ENCODE results near the gene HOXA3. TPM values are rescaled to one million over a fixed set of nuclear protein-coding genes. Genes with fewer than 3 reads are reported as not detected.

HOXA3 gene
- total RNA-seq, 1 experiment from 2014 or later: 50.5 TPM

GRCh38 chr7:27064159-27064558 lies 88.2 kb downstream of the HOXA3 start:
- Histone ChIP-seq H3K36me3 (ENCODE audit: low read depth) (no peaks in the 10 kb centered on the region), H4K20me1 (ENCODE audit: insufficient read depth) (no peaks in the 10 kb centered on the region), H3F3A (ENCODE audit: insufficient read depth, low read depth) (peaks cover 32% of the 10 kb centered on the region), H3K9me2 (ENCODE audit: insufficient read depth) (no peaks in the 10 kb centered on the region), H3K4me3 (no peak overlapping the region), H3K79me2 (ENCODE audit: low read depth) (no peaks in the 10 kb centered on the region), H3K9me3 (ENCODE audit: insufficient read depth, low read depth) (no peaks in the 10 kb centered on the region), H3K4me2 (peak overlapping the region; percentile 21; the same call in 1 of the 2 replicates), H3K27ac (peak overlapping the region; percentile 24), H2AFZ (no peak overlapping the region), H3K4me1 (replicated peaks; ENCODE audit: insufficient read depth) (peaks cover 52% of the 10 kb centered on the region), H3K27me3 (ENCODE audit: insufficient read depth, low read depth) (no peaks in the 10 kb centered on the region)
- no TSS peak for BruUV-seq (replicated peaks)
- POLR2A ChIA-PET (ENCODE audit: unreplicated experiment): interaction anchor here (0.6 to 0.7 kb wide), 2 partner anchors 19 to 200 kb away, joined by 5 to 6 read pairs; partner anchors contain the start of gene SKAP2
- CTCF ChIA-PET: interaction anchor here (0.6 kb wide), 2 partner anchors 32 to 800 kb away, joined by 3 to 4 read pairs; no protein-coding TSS in a partner anchor
- DNase-seq: no peak
- intact Hi-C loops (cut with micrococcal nuclease; ENCODE audit: unreplicated experiment): no loop called here
- TF ChIP-seq EZH2 (IDR thresholded peaks at IDR 0.05; ENCODE audit: low read depth) (no peak), CTCF (conservative IDR thresholded peaks at IDR 0.05) (no peak)

GRCh38 chr7:27062946-27063345 lies 89.4 kb downstream of the HOXA3 start:
- CTCF ChIA-PET: no interaction called here
- Histone ChIP-seq H3F3A (ENCODE audit: insufficient read depth, low read depth) (peaks cover 32% of the 10 kb centered on the region), H3K9me3 (ENCODE audit: insufficient read depth, low read depth) (no peaks in the 10 kb centered on the region), H3K4me3 (no peak overlapping the region), H3K79me2 (ENCODE audit: low read depth) (no peaks in the 10 kb centered on the region), H2AFZ (peak overlapping the region; percentile 18; the same call in 1 of the 2 replicates), H3K4me1 (replicated peaks; ENCODE audit: insufficient read depth) (peaks cover 41% of the 10 kb centered on the region), H3K27me3 (ENCODE audit: insufficient read depth, low read depth) (no peaks in the 10 kb centered on the region), H3K36me3 (ENCODE audit: low read depth) (no peaks in the 10 kb centered on the region), H3K9me2 (ENCODE audit: insufficient read depth) (no peaks in the 10 kb centered on the region), H4K20me1 (ENCODE audit: insufficient read depth) (no peaks in the 10 kb centered on the region), H3K4me2 (no peak overlapping the region), H3K27ac (no peak overlapping the region)
- no peak for TF ChIP-seq EZH2 (IDR thresholded peaks at IDR 0.05; ENCODE audit: low read depth)
- no peak for TF ChIP-seq CTCF (conservative IDR thresholded peaks at IDR 0.05)
- no peak for DNase-seq
- no TSS peak for BruUV-seq (replicated peaks)
- POLR2A ChIA-PET (ENCODE audit: unreplicated experiment): interaction anchor here (0.7 kb wide), 1 partner anchor 31 kb away, joined by 5 read pairs; no protein-coding TSS in a partner anchor
- intact Hi-C loops (cut with micrococcal nuclease; ENCODE audit: unreplicated experiment): no loop called here

Small RNAs within 50 kb of the gene (microRNA-seq; reads per million reads assigned to microRNA genes)
- gene MIR196B (ENCODE audit: borderline number of aligned reads, borderline replicate concordance): 2,024 reads per million, percentile 81 among the genes with 10 or more reads in this experiment

Other genes with a start within 250 kb of the HOXA3 start
- 2.0 and 2.2 TPM in 2 replicates for gene HOXA1, start 56.6 kb downstream of the HOXA3 start, total RNA-seq (2021)
- 6.1 and 6.5 TPM in 2 replicates for gene HOXA2, start 49.9 kb downstream of the HOXA3 start, total RNA-seq (2021)
- not detected in 2 replicates for gene HOXA4, start 21.8 kb downstream of the HOXA3 start, total RNA-seq (2021)
- gene HOXA5, start 8.9 kb downstream of the HOXA3 start, total RNA-seq (2021): 0.63 and 1.0 TPM in 2 replicates
- 0.65 and 1.2 TPM in 2 replicates for gene HOXA6, start 4.8 kb downstream of the HOXA3 start, total RNA-seq (2021)
- gene HOXA7, start 4.1 kb upstream of the HOXA3 start, total RNA-seq (2021): not detected in 2 replicates
- gene HOXA9, start 13.0 kb upstream of the HOXA3 start, total RNA-seq (2021): 1.9 and 2.5 TPM in 2 replicates
- gene HOXA10, start 21.7 kb upstream of the HOXA3 start, total RNA-seq (2021): not detected in 2 replicates
- 0.26 and 0.43 TPM in 2 replicates for gene HOXA11, start 32.6 kb upstream of the HOXA3 start, total RNA-seq (2021)
- gene HOXA13, start 47.5 kb upstream of the HOXA3 start, total RNA-seq (2021): 0.35 and 0.40 TPM in 2 replicates
- gene EVX1, start 90.2 kb upstream of the HOXA3 start, total RNA-seq (2021): not detected in 2 replicates